ENCODE measurements around the gene GPR78.

The GPR78 gene

GRCh38 chr4:8581094-8581861 is 1.1 kb downstream of the GPR78 start:
- DNase-seq (ENCODE audit: low spot score): no peak
- Histone ChIP-seq H3K27ac (no peak overlapping the region), H3K4me3 (no peak overlapping the region)
- TF ChIP-seq CTCF (IDR thresholded peaks at IDR 0.05): no peak

- no peak for DNase-seq (ENCODE audit: low spot score)
- no peak overlapping the region for H3K27ac ChIP-seq
- no peak overlapping the region for H3K4me3 ChIP-seq
- TF ChIP-seq CTCF (IDR thresholded peaks at IDR 0.05): no peak
Observed at GRCh38 chr4:8582016-8582415, 1.8 kb downstream of the GPR78 start.

DNA sequence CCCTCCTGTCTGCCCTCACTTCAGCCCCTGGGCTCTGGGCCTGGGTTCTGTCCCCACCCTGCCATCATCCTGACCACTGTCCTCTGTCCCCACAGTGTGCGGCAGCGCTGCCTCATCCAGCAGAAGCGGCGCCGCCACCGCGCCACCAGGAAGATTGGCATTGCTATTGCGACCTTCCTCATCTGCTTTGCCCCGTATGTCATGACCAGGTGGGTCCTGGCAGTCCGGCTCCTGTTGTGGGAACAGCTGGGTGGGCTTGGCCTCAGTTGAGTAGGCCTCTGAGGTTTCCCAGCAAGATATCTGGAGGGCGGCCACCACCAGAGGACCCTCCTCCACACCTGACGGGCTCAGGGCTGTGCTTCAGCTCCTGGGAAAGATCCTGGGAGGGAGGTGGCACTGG is 2.2 kb downstream of the GPR78 start:
- no peak overlapping the region for H3K4me3 ChIP-seq
- no peak for TF ChIP-seq CTCF (IDR thresholded peaks at IDR 0.05)
- DNase-seq (ENCODE audit: low spot score): no peak
- no peak overlapping the region for H3K27ac ChIP-seq

DNA sequence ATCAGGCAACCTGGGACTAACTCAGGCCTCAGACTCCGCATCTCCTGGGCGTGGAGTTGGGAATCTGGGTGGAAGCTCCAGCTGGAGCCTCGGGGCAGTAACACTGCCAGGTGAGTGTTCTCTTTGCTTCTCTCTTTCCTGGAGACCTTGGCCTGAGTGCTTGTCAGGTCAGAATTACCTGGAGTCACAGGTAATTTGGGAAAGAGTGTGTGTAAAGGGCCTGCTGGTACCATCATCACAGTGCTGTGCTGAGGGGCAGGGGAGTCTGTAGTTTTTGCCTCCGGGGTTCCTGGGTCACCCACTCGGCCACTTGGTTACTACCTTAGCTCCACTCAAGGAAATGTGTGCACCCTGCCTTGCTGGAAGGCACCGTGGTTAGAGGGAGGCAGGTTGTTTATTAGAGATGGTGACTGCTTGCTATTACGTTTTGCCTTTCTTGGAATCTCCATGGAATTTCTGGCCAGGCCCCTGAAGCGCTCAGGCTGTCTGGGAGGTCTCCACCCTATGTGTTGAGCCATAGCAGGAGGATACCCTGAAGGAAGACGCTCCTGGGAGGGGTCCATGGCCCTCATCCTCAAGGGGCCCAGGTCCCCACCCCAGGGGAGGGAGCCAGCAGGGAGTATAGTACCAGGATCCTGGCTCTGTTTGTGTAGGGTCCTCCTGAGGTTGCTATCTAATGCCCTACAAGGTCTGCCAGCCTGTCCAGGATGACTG is 2.9 kb downstream of the GPR78 start:
- no peak for TF ChIP-seq CTCF (IDR thresholded peaks at IDR 0.05)
- peak; percentile 65 for DNase-seq (ENCODE audit: low spot score)
- Histone ChIP-seq H3K27ac (no peak overlapping the region), H3K4me3 (no peak overlapping the region)

- H3K27ac ChIP-seq: no peak overlapping the region
- no peak overlapping the region for H3K4me3 ChIP-seq
- DNase-seq (ENCODE audit: low spot score): no peak
- TF ChIP-seq CTCF (IDR thresholded peaks at IDR 0.05): no peak
Observed at GRCh38 chr4:8583655-8584025, 3.4 kb downstream of the GPR78 start.

- no peak for DNase-seq (ENCODE audit: low spot score)
- Histone ChIP-seq H3K4me3 (no peak overlapping the region), H3K27ac (no peak overlapping the region)
- TF ChIP-seq CTCF (IDR thresholded peaks at IDR 0.05): no peak
Observed at GRCh38 chr4:8585186-8585585, 5.0 kb downstream of the GPR78 start.

DNA sequence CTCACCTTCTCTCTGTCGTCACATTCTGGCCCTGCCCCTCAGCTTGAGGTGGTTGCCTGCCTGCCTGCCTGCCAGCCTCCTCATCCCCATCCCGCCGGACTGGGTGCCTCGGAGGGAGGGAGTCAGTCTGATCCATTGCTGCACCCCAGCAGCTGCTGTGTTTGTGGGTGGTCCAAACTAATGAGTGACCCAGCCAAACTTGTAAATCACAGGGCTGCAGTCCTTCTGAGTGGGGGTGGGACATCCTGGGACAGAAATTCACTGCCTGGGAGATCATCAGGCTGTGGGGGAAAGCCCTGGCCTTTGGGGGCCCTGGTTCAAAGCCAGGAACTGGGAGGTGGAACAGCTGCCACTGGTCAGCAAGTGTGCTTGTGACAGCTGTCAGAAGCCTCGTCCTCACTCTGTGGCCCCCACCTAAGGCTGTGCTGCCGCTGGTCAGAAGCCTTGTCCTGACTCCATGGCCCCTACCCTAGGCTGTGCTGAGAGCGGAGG is 5.6 kb downstream of the GPR78 start:
- no peak for TF ChIP-seq CTCF (IDR thresholded peaks at IDR 0.05)
- no peak for DNase-seq (ENCODE audit: low spot score)
- Histone ChIP-seq H3K4me3 (no peak overlapping the region), H3K27ac (no peak overlapping the region)
